ENCODE results near the gene USP34. TPM values are rescaled to one million over a fixed set of nuclear protein-coding genes. Genes with fewer than 3 reads are reported as not detected.

USP34 gene
- total and polyA plus RNA-seq, 9 of the 15 experiments (the other 6 are each of a cell fraction or from before 2014, with no cell fraction given): 19.8 to 108 (median 67.8) TPM

DNA sequence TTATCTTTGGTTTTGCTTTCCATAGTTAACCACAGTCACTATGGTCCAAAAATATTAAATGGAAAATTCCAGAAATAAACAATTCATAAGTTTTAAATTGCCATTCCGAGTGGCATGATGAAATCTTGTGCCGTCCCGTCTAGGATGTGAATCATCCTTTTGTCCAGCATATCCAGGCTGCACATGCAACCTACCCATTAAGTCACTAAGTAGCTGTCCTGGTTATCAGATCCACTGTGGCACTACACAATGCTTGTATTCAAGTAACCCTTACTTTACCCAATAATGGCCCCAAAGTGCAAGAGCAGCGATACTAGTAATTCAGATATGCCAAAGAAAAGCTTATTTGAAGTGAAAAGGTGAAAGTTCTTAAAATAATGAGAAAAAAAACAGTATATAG, 10.7 kb downstream of the USP34 start (continued):
- TF ChIP-seq HNRNPK (IDR thresholded peaks at IDR 0.05; ENCODE audit: low read depth, low read length, poor library complexity, severe bottlenecking): no peak
- no peak for TF ChIP-seq ZNF354B (CRISPR knock-in tag; IDR thresholded peaks at IDR 0.05)
- TF ChIP-seq, protein P1, sequence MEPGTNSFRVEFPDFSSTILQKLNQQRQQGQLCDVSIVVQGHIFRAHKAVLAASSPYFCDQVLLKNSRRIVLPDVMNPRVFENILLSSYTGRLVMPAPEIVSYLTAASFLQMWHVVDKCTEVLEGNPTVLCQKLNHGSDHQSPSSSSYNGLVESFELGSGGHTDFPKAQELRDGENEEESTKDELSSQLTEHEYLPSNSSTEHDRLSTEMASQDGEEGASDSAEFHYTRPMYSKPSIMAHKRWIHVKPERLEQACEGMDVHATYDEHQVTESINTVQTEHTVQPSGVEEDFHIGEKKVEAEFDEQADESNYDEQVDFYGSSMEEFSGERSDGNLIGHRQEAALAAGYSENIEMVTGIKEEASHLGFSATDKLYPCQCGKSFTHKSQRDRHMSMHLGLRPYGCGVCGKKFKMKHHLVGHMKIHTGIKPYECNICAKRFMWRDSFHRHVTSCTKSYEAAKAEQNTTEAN (CRISPR knock-in tag; IDR thresholded peaks at IDR 0.05): no peak
- TF ChIP-seq ARID1B (IDR thresholded peaks at IDR 0.05): peak; percentile 40; the same call in 1 of the 2 replicates
- no peak for TF ChIP-seq FOXJ3 (CRISPR knock-in tag; IDR thresholded peaks at IDR 0.05)
- no peak for TF ChIP-seq CREB1 (IDR thresholded peaks at IDR 0.05)
- no peak for TF ChIP-seq CREB1 (CRISPR knock-in tag; IDR thresholded peaks at IDR 0.05)
- TF ChIP-seq E2F3 (CRISPR knock-in tag; IDR thresholded peaks at IDR 0.05): no peak
- no peak for TF ChIP-seq EZH2 (IDR thresholded peaks at IDR 0.05; ENCODE audit: borderline replicate concordance, low read depth, low read length)
- TF ChIP-seq GTF2E2 (tag; IDR thresholded peaks at IDR 0.05): no peak
- 0 out of 2 replicates have a peak, but pooled peaks have one; percentile 19 for TF ChIP-seq SMARCA4 (IDR thresholded peaks at IDR 0.05)
- no peak for TF ChIP-seq ZNF444 (CRISPR knock-in tag; IDR thresholded peaks at IDR 0.05)
- TF ChIP-seq HNRNPL (IDR thresholded peaks at IDR 0.05; ENCODE audit: low read depth, low read length): no peak
- TF ChIP-seq SAFB (IDR thresholded peaks at IDR 0.05; ENCODE audit: borderline replicate concordance, low read depth, low read length): no peak
- peak; percentile 66 for TF ChIP-seq CEBPG (CRISPR knock-in tag; IDR thresholded peaks at IDR 0.05)
- peak in 1 of 2 experiments; percentile 93; a peak in 2 of 4 replicates for TF ChIP-seq CEBPG (tag; conservative IDR thresholded peaks at IDR 0.05 in 1 of 2, IDR thresholded peaks at IDR 0.05 in 1 of 2)
- TF ChIP-seq, protein P2, sequence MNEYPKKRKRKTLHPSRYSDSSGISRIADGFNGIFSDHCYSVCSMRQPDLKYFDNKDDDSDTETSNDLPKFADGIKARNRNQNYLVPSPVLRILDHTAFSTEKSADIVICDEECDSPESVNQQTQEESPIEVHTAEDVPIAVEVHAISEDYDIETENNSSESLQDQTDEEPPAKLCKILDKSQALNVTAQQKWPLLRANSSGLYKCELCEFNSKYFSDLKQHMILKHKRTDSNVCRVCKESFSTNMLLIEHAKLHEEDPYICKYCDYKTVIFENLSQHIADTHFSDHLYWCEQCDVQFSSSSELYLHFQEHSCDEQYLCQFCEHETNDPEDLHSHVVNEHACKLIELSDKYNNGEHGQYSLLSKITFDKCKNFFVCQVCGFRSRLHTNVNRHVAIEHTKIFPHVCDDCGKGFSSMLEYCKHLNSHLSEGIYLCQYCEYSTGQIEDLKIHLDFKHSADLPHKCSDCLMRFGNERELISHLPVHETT (CRISPR knock-in tag; conservative IDR thresholded peaks at IDR 0.05 in 1 of 2, IDR thresholded peaks at IDR 0.05 in 1 of 2): no peak
- no peak for TF ChIP-seq ARHGAP35 (IDR thresholded peaks at IDR 0.05; ENCODE audit: partially characterized antibody)
- no peak; the same call in 1 of the 2 replicates for TF ChIP-seq ZNF175 (CRISPR knock-in tag; IDR thresholded peaks at IDR 0.05; ENCODE audit: low read depth)
- no peak for TF ChIP-seq TEAD2 (tag; IDR thresholded peaks at IDR 0.05)
- TF ChIP-seq, protein P3, sequence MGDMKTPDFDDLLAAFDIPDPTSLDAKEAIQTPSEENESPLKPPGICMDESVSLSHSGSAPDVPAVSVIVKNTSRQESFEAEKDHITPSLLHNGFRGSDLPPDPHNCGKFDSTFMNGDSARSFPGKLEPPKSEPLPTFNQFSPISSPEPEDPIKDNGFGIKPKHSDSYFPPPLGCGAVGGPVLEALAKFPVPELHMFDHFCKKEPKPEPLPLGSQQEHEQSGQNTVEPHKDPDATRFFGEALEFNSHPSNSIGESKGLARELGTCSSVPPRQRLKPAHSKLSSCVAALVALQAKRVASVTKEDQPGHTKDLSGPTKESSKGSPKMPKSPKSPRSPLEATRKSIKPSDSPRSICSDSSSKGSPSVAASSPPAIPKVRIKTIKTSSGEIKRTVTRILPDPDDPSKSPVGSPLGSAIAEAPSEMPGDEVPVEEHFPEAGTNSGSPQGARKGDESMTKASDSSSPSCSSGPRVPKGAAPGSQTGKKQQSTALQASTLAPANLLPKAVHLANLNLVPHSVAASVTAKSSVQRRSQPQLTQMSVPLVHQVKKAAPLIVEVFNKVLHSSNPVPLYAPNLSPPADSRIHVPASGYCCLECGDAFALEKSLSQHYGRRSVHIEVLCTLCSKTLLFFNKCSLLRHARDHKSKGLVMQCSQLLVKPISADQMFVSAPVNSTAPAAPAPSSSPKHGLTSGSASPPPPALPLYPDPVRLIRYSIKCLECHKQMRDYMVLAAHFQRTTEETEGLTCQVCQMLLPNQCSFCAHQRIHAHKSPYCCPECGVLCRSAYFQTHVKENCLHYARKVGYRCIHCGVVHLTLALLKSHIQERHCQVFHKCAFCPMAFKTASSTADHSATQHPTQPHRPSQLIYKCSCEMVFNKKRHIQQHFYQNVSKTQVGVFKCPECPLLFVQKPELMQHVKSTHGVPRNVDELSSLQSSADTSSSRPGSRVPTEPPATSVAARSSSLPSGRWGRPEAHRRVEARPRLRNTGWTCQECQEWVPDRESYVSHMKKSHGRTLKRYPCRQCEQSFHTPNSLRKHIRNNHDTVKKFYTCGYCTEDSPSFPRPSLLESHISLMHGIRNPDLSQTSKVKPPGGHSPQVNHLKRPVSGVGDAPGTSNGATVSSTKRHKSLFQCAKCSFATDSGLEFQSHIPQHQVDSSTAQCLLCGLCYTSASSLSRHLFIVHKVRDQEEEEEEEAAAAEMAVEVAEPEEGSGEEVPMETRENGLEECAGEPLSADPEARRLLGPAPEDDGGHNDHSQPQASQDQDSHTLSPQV (IDR thresholded peaks at IDR 0.05): no peak
- TF ChIP-seq STAG1 (CRISPR knock-in tag; IDR thresholded peaks at IDR 0.05; ENCODE audit: borderline replicate concordance): no peak
- TF ChIP-seq ILF3 (IDR thresholded peaks at IDR 0.05; ENCODE audit: borderline replicate concordance): no peak
- no peak for TF ChIP-seq PHTF2 (CRISPR knock-in tag; IDR thresholded peaks at IDR 0.05)
- TF ChIP-seq DACH1 (IDR thresholded peaks at IDR 0.05; ENCODE audit: partially characterized antibody): no peak

All from K562 (cell line).